Endothelial cell of umbilical vein (primary cell): ENCODE results near the gene CPED1. TPM values are rescaled to one million over a fixed set of nuclear protein-coding genes. Genes with fewer than 3 reads are reported as not detected.

Experiments
- BruUV-seq: library from RNA; stranded (reverse); fragments of 400-500 nt; replicated peaks from 2 replicates; lab custom pipeline; 2021; lab: Mats Ljungman, UMichigan
- CTCF ChIA-PET: fragments of 300-600, 350-600 bp; sonication (Branson Sonifier 250); formaldehyde crosslinking; loops from one replicate; lab custom pipeline; 2021; ENCODE audit warnings: antibody characterized with exemption, inconsistent platforms; lab: Charles Lee
- POLR2A ChIA-PET: fragments of 300-600, 350-600 bp; sonication (Branson Sonifier 250); formaldehyde crosslinking; loops from one replicate; lab custom pipeline; 2021; ENCODE audit warnings: antibody characterized with exemption, inconsistent platforms; lab: Charles Lee
- DNase-seq: peaks from one replicate; pipeline ENCODE4 v3.0.0-alpha.2; 2011; ENCODE audit warnings: low read depth, low spot score
- FAIRE-seq: peaks from 2 replicates; lab custom pipeline; 2011; peaks lifted over from hg19 to GRCh38; lab: Jason Lieb, UNC
- H2AFZ ChIP-seq: 2 replicates; pipeline ENCODE4 v1.6.0; 2012; ENCODE audit warnings: low read depth, low read length, control low read depth, inconsistent platforms
- H3K27ac ChIP-seq: 2 replicates; pipeline ENCODE4 v1.5.1; 2011; ENCODE audit warnings: low read depth, mild to moderate bottlenecking, control low read depth, low read length, moderate library complexity; ENCODE audit not compliant: insufficient read depth
- H3K27me3 ChIP-seq, 2 experiments: 2 replicates each; pipeline versions ENCODE4 v1.6.0 to v1.6.1; 2011; ENCODE audit warnings: low read length in 2 of 2, mixed read lengths in 1 of 2; ENCODE audit not compliant: control insufficient read depth in 2 of 2, insufficient read depth in 2 of 2
- H3K36me3 ChIP-seq, 2 experiments: 2 replicates in 1 of 2; 3 replicates in 1 of 2; pipeline ENCODE4 v1.5.1; 2011; ENCODE audit warnings: low read length in 2 of 2, mild to moderate bottlenecking in 1 of 2, moderate library complexity in 1 of 2; ENCODE audit not compliant: control insufficient read depth in 2 of 2, insufficient read depth in 2 of 2; ENCODE audit errors: extremely low read depth in 1 of 2
- H3K4me1 ChIP-seq: 3 replicates; pipeline ENCODE4 v1.5.1; 2011; ENCODE audit warnings: mild to moderate bottlenecking, low read length; ENCODE audit not compliant: control insufficient read depth, insufficient read depth; ENCODE audit errors: extremely low read depth
- H3K4me2 ChIP-seq: 2 replicates; pipeline ENCODE4 v1.6.1; 2011; ENCODE audit warnings: low read length, control low read depth, mixed read lengths; ENCODE audit not compliant: insufficient read depth
- H3K4me3 ChIP-seq, 3 experiments: fragments of 200-600 bp in 1 of 3; sonication (generic), shearing (Covaris generic) in 1 of 3; replicated peaks in 1 of 3; 2 replicates each; pipeline ENCODE4 v1.5.1; 2011 to 2016; ENCODE audit warnings: control low read depth in 3 of 3, low read length in 3 of 3, mild to moderate bottlenecking in 2 of 3, inconsistent platforms in 1 of 3, low read depth in 1 of 3, moderate library complexity in 1 of 3; ENCODE audit not compliant: insufficient read depth in 1 of 3
- H3K79me2 ChIP-seq: 2 replicates; pipeline ENCODE4 v1.6.0; 2012; ENCODE audit warnings: low read length, inconsistent platforms; ENCODE audit not compliant: control insufficient read depth, insufficient read depth
- H3K9ac ChIP-seq: replicated peaks from 2 replicates; pipeline ENCODE3; 2011; ENCODE audit warnings: low read length, control low read depth; ENCODE audit not compliant: insufficient read depth; ENCODE audit errors: extremely low read depth
- H3K9me1 ChIP-seq: replicated peaks from 3 replicates; pipeline ENCODE4 v1.6.0; 2011; ENCODE audit warnings: mild to moderate bottlenecking, low read length; ENCODE audit not compliant: control insufficient read depth, insufficient read depth; ENCODE audit errors: extremely low read depth
- H3K9me3 ChIP-seq: replicated peaks from 2 replicates; pipeline ENCODE4 v1.5.1; 2012; ENCODE audit warnings: low read length, inconsistent platforms; ENCODE audit not compliant: control insufficient read depth, insufficient read depth
- H4K20me1 ChIP-seq: replicated peaks from 2 replicates; pipeline ENCODE3; 2011; ENCODE audit warnings: mild to moderate bottlenecking, low read length; ENCODE audit not compliant: control insufficient read depth, insufficient read depth; ENCODE audit errors: extremely low read depth
- CTCF ChIP-seq, 2 donors: IDR thresholded peaks; 1 replicate in 1 of 2; 2 replicates in 1 of 2; pipeline ENCODE4 v1.5.1; 2011; ENCODE audit warnings: low read length in 2 of 2, mild to moderate bottlenecking in 2 of 2, moderate library complexity in 2 of 2, control low read depth in 1 of 2, inconsistent platforms in 1 of 2, low read depth in 1 of 2; ENCODE audit not compliant: insufficient read depth in 1 of 2; ENCODE audit errors: extremely low read depth in 1 of 2
- EZH2 ChIP-seq: IDR thresholded peaks from 2 replicates; pipeline ENCODE4 v1.6.1; 2012; ENCODE audit warnings: borderline replicate concordance, low read depth, mild to moderate bottlenecking, moderate library complexity, low read length, inconsistent platforms; ENCODE audit not compliant: severe bottlenecking
- FOS ChIP-seq: IDR thresholded peaks from 2 replicates; pipeline ENCODE4 v1.6.1; 2011; ENCODE audit warnings: mild to moderate bottlenecking, low read length, moderate library complexity, borderline replicate concordance; ENCODE audit not compliant: insufficient read depth
- GATA2 ChIP-seq: IDR thresholded peaks from 2 replicates; pipeline ENCODE4 v1.7.0; 2011; ENCODE audit warnings: low read depth, mild to moderate bottlenecking, moderate library complexity, mixed read lengths, low read length; ENCODE audit not compliant: insufficient read length, insufficient read depth
- JUN ChIP-seq: IDR thresholded peaks from 2 replicates; pipeline ENCODE4 v1.6.1; 2011; ENCODE audit warnings: borderline replicate concordance, low read depth; ENCODE audit not compliant: insufficient read length, insufficient read depth
- MAX ChIP-seq: IDR thresholded peaks from 2 replicates; pipeline ENCODE4 v1.6.1; 2011; ENCODE audit not compliant: insufficient read depth, insufficient read length
- MYC ChIP-seq: IDR thresholded peaks from one replicate; pipeline ENCODE4 v1.6.1; 2011; ENCODE audit warnings: mild to moderate bottlenecking, low read depth, low read length
- POLR2A ChIP-seq: IDR thresholded peaks from 2 replicates; pipeline ENCODE4 v1.6.1; 2012; ENCODE audit warnings: low read depth, mild to moderate bottlenecking, control low read depth, low read length
- POLR2AphosphoS5 ChIP-seq: IDR thresholded peaks from 2 replicates; pipeline ENCODE4 v1.6.1; 2012; ENCODE audit warnings: low read depth, mild to moderate bottlenecking, control low read depth, low read length, moderate library complexity; ENCODE audit not compliant: insufficient read depth
- dilution Hi-C: fragments of 300-500 bp; cut with MboI; formaldehyde crosslinking; loops from one replicate; pipeline ENCODE4 v1.15.0; 2019; ENCODE audit warnings: low sequenced_read_pairs; ENCODE audit not compliant: extremely low pct_ligation_motif_present
- intact Hi-C: fragments of 100-400 bp; cut with micrococcal nuclease; formaldehyde crosslinking; loops from one replicate; pipeline ENCODE4 v1.10.0; 2022
- polyA plus RNA-seq, 4 experiments: library from polyadenylated mRNA; depleted of rRNA in 3 of 4; stranded (reverse) in 3 of 4; unstranded in 1 of 4; fragments of >200 nt; gene quantifications; 2 replicates each; pipeline versions ENCODE4 v1.2.1 to v1.2.3, GENCODE V29; 2011 to 2012; ENCODE audit warnings: missing spikeins in 1 of 4
- total RNA-seq: library from RNA; stranded (reverse); gene quantifications from 2 replicates; pipeline ENCODE4 v1.2.3, GENCODE V29; 2021

The CPED1 gene
- total and polyA plus RNA-seq, 2 donors (not counting 3 experiments of a cell fraction or from before 2014, with no cell fraction given), result 0.22 to 3.0 TPM

- TF ChIP-seq MAX (no peak), FOS (no peak), EZH2 (no peak), POLR2AphosphoS5 (no peak), POLR2A (no peak), GATA2 (no peak), CTCF (IDR thresholded peaks at IDR 0.05; ENCODE audit: extremely low read depth in 1 of 2, insufficient read depth in 1 of 2, low read depth in 1 of 2, low read length in 2 of 2) (no peak), MYC (no peak), JUN (no peak)
- DNase-seq, result no peak
- no peak for FAIRE-seq
- Histone ChIP-seq H3K4me2 (no peak overlapping the region), H3K27me3 (no peaks in the 10 kb centered on the region), H3K36me3 (no peaks in the 10 kb centered on the region), H4K20me1 (no peaks in the 10 kb centered on the region), H3K27ac (no peak overlapping the region), H3K9ac (no peak overlapping the region), H3K4me1 (peaks cover 24% of the 10 kb centered on the region), H3K9me3 (no peaks in the 10 kb centered on the region), H2AFZ (peak overlapping the region; percentile 89), H3K9me1 (no peaks in the 10 kb centered on the region), H3K4me3 (no peak overlapping the region), H3K79me2 (no peaks in the 10 kb centered on the region)
- BruUV-seq, result no TSS peak
- ChIA-PET POLR2A (no interaction called here), CTCF (interaction anchor here (1.0 to 8.9 kb wide), 22 partner anchors 9 to 291 kb away, joined by 3 to 156 read pairs (median 4); partner anchors contain the start of genes CPED1 and ING3)
- intact Hi-C loops (loop anchor here (10.0 kb wide), 1 partner anchor 498 kb away; no protein-coding TSS in a partner anchor), dilution Hi-C loops (loop anchor here (25.0 kb wide), 1 partner anchor 95 kb away; the partner anchor contains the start of gene CPED1)
Measured at GRCh38 chr7:121082400-121083101, 94.0 kb downstream of the CPED1 start.
